HG03520 (cell line): ENCODE data around the gene VASN.

Experiments
- ATAC-seq: cut with Tn5 transposase; IDR thresholded peaks from one replicate; pipeline ENCODE4 v1.9.1; 2021; ENCODE audit warnings: mild to moderate bottlenecking, moderate library complexity; ENCODE audit not compliant: unreplicated experiment

The VASN gene

DNA sequence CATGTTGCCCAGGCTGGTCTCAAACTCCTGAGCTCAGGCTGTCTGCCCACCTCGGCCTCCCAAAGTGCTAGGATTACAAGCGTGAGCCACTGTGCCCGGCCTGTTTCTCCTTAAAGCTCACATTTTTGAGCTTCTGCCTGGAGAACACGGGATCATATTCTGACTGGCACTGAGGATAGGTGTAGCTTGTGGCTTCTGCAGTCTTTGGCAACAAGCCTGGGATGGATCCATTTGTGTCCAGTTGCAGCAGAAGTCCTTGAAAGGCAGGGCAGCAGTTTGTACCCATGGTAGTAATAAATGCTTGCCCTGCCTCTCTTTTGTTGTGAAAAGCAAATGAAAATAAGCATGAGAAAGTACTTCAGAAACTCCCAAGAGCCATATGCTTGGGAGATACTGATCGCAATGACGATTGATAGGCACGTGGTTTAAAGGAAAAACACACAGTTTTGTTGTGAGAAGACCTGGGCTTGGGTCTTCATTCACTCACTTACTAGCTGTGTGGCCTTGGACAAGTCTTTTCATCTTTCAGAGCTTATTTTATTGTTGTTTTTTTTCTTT lies 47.8 kb downstream of the VASN start:
- no peak for ATAC-seq

GRCh38 chr16:4420505-4421105 lies 49.0 kb downstream of the VASN start:
- ATAC-seq, result no peak

DNA sequence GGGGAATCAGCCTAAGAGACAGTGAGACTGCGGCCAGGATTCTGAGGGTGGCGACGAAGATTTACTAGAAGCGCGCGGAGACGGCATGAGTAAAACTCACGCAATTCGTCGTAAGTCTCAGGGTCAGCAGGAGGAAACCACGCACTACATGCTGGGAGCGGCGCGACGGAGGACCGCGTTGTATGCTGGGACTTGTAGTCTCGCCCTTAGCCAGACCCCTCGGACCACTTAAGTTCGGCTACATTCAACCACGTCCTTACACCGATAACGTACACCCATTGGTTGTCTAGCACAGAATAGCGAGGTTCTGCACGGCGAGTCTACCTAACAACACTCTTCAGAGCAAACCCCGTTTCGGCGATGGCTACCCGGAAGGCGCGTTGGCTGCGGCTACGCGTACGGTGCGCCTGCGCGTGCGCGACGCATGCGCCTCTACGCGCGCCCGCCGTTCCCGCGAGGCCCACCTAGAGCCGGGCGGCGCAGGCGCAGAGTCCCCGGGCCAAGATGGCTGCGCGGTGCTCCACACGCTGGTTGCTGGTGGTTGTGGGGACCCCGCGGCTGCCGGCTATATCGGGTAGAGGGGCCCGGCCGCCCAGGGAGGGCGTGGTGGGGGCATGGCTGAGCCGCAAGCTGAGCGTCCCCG lies 53.9 kb downstream of the VASN start, which contains the start of gene DNAJA3:
Gene DNAJA3, plus strand, starts transcription at position 491 of the 643 bp plus-strand sequence. Its CDS starts 14 bp downstream, at position 505.
- peak; percentile 85 for ATAC-seq

- ATAC-seq, result peak; percentile 20
Observed at GRCh38 chr16:4426021-4426684, 54.5 kb downstream of the VASN start.

DNA sequence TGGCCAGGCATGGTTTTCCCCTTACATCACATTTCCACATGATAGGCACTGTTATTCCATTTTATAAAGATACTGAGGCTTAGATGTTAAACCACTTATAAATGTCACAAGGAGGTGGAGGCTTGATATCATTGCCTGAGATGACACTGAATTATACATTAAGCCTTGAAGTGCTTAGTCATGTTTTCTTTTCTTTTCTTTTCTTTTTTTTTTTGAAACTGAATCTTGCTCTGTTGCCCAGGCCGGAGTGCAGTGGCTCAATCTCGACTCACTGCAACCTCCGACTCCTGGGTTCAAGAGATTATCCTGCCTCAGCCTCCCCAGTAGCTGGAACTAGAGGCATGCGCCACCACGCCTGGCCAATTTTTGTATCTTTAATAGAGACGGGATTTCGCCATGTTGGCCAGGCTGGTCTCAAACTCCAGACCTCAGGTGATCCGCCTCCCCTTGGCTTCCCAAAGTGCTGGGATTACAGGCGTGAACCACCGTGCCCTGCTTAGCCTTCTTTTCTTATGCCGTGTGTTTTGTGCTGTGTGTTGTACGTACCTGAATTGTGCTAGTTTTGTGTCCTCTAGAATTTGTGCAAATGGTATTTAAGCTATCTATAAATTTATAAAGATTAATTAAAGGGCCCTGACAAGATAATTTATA lies 55.2 kb downstream of the VASN start:
- ATAC-seq, result no peak

DNA sequence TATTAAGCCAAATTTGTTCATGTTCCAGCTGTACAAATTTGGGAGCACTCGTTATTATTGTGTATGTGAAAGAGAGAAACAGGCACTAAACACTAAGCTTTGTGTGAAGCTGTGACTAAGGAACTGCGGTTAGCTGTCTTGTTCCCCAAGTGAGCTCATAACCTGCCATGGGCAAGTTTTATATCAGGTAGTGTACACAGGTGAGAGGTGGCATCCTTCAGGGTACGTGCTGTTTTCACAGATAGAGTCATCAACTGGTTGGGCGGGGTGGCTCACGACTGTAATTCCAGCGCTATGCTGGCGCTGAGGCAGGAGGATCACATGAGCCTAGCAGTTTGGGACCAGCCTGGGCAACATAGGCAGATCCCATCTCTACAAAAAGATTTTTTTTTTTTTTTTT lies 56.9 kb downstream of the VASN start:
- ATAC-seq, result no peak

DNA sequence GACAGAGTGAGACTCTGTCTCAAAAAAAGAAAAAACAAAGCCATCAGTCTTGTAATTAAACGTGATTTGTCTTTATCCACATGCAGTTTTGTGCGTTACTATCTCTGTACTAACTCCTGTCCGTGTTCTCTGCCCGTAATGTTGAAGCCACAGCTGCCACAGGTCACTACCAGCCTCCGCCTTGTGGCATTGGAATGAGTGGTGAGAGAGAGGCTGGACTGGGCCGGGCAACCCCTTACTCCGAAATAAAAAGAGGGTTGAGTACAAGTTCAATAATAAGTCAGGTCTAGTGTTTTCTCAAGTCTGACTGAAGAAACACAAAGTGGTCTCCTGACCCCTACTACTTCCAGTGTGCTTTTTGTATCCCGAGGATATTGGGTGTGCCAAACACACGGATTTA lies 59.4 kb downstream of the VASN start:
- no peak for ATAC-seq
